Endothelial cell (in vitro differentiated cells): ENCODE measurements around the gene TTLL13. TPM values are rescaled to one million over a fixed set of nuclear protein-coding genes. Genes with fewer than 3 reads are reported as not detected.
"Not testable (repeated sequence)": the region's sequence is repeated elsewhere in the genome, so short reads cannot be mapped to it uniquely, and the experiment has no call there.

ENCODE experiments used
- DNase-seq: peaks from one replicate; pipeline ENCODE4 v3.0.0; 2021; ENCODE audit warnings: low spot score
- H3K27ac Mint-ChIP-seq: one replicate; pipeline ENCODE4 v1.8.0; 2021; ENCODE audit warnings: mixed read lengths, inconsistent platforms; ENCODE audit not compliant: unreplicated experiment
- H3K27me3 Mint-ChIP-seq: one replicate; pipeline ENCODE4 v1.8.0; 2021; ENCODE audit warnings: mild to moderate bottlenecking, moderate library complexity, mixed read lengths, inconsistent platforms; ENCODE audit not compliant: unreplicated experiment
- H3K36me3 Mint-ChIP-seq: one replicate; pipeline ENCODE4 v1.8.0; 2021; ENCODE audit warnings: mild to moderate bottlenecking, low read depth, mixed read lengths, inconsistent platforms; ENCODE audit not compliant: unreplicated experiment
- H3K4me1 Mint-ChIP-seq: one replicate; pipeline ENCODE4 v1.8.0; 2021; ENCODE audit warnings: mild to moderate bottlenecking, mixed read lengths, inconsistent platforms; ENCODE audit not compliant: unreplicated experiment
- H3K4me3 Mint-ChIP-seq: one replicate; pipeline ENCODE4 v1.8.0; 2021; ENCODE audit warnings: mild to moderate bottlenecking, mixed read lengths, inconsistent platforms; ENCODE audit not compliant: unreplicated experiment
- H3K9me3 Mint-ChIP-seq: one replicate; pipeline ENCODE4 v1.8.0; 2021; ENCODE audit warnings: mixed read lengths, inconsistent platforms; ENCODE audit not compliant: unreplicated experiment
- CTCF ChIP-seq: fragments of 200-600 bp; sonication (generic); IDR thresholded peaks from one replicate; pipeline ENCODE4 v1.5.0; 2021; ENCODE audit warnings: antibody characterized with exemption; ENCODE audit not compliant: unreplicated experiment
- total RNA-seq: library from RNA; stranded (reverse); fragmentation: NEBNext Ultra II Directional; extraction: Animal tissue kit (Norgen Biotek cat#: 25700); gene quantifications from one replicate; pipeline ENCODE4 v1.2.1, GENCODE V29; 2021; ENCODE audit not compliant: unreplicated experiment

Gene TTLL13
- total RNA-seq, 1 donor from 2014 or later: not detected

DNA sequence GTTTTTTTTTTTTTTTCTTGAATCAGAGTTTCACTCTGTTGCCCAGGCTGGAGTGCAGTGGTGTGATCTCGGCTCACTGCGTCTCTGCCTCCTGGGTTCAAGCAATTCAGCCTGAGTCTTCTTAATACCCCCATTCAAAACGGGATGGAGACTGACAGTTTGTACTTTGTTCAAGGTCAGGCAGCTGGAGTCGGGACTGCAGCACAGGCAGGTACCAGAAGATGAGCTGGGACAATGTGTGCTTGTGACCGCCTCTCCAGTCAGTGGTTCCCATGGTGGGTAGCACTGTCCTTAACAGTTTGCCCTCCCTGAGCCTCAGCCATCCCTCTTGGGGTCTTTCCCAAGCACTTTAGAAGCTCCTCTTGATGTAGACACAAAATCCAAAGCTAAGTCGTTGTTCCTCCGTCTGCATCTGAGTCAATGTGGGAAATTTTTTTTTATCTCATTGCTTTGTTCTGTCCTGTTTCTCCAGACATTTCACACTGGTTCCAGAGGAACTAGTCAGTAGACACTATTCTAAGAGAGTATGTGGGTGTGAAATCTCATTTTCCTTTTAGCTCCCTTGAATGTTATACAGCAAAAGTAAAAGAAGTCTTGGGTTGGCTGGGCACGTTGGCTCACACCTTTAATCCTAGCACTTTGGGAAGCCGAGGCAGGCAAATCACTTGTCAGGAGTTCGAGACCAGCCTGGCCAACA is 5.3 kb upstream of the TTLL13 start:
- peaks cover 3% of the 10 kb centered on the region for H3K27me3 Mint-ChIP-seq
- H3K27ac Mint-ChIP-seq: no peak overlapping the region
- no peak for TF ChIP-seq CTCF
- peaks cover 2% of the 10 kb centered on the region for H3K4me1 Mint-ChIP-seq
- DNase-seq: no peak
- no peak overlapping the region for H3K4me3 Mint-ChIP-seq
- peaks cover 9% of the 10 kb centered on the region for H3K36me3 Mint-ChIP-seq
- H3K9me3 Mint-ChIP-seq: no peaks in the 10 kb centered on the region

- peak overlapping the region; percentile 31 for H3K4me3 Mint-ChIP-seq
- no peaks in the 10 kb centered on the region for H3K9me3 Mint-ChIP-seq
- TF ChIP-seq CTCF: no peak
- peaks cover 5% of the 10 kb centered on the region for H3K36me3 Mint-ChIP-seq
- DNase-seq: no peak
- H3K4me1 Mint-ChIP-seq: peaks cover 2% of the 10 kb centered on the region
- peaks cover 3% of the 10 kb centered on the region for H3K27me3 Mint-ChIP-seq
- no peak overlapping the region for H3K27ac Mint-ChIP-seq
Measured at GRCh38 chr15:90248789-90249202, 560 bp upstream of the TTLL13 start.

- no peaks in the 10 kb centered on the region for H3K36me3 Mint-ChIP-seq
- no peak overlapping the region for H3K27ac Mint-ChIP-seq
Measured at GRCh38 chr15:90257776-90258175, 8.4 kb downstream of the TTLL13 start.

DNA sequence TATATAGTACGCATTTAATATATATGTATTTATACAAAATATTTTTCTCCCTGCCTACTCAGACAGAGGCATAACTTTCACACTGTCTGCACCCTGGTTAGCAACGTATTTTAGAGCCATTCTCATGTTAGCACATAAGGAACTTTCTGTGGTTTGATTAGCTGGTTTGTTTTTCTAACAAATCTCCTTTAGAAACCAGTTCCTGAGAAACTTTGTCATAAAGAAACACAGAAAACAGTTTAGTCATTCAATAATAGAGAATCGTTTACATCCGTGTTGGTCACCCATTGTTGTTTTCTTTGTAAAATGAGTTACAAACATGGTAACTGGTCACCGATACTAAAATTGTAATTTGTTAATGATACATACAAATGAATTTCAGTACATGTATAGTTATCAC is 10.2 kb downstream of the TTLL13 start:
- no peak overlapping the region for H3K27ac Mint-ChIP-seq
- peaks cover 5% of the 10 kb centered on the region for H3K27me3 Mint-ChIP-seq
- no peaks in the 10 kb centered on the region for H3K9me3 Mint-ChIP-seq
- no peak for TF ChIP-seq CTCF
- peaks cover 23% of the 10 kb centered on the region for H3K4me1 Mint-ChIP-seq
- no peak for DNase-seq
- H3K4me3 Mint-ChIP-seq: no peak overlapping the region
- H3K36me3 Mint-ChIP-seq: no peaks in the 10 kb centered on the region

More at GRCh38 chr15:90257776-90258175, 8.4 kb downstream of the TTLL13 start:
- TF ChIP-seq CTCF: no peak
- H3K4me1 Mint-ChIP-seq: peaks cover 17% of the 10 kb centered on the region
- DNase-seq: no peak
- H3K9me3 Mint-ChIP-seq: no peaks in the 10 kb centered on the region
- H3K4me3 Mint-ChIP-seq: peak overlapping the region; percentile 63
- peaks cover 3% of the 10 kb centered on the region for H3K27me3 Mint-ChIP-seq

DNA sequence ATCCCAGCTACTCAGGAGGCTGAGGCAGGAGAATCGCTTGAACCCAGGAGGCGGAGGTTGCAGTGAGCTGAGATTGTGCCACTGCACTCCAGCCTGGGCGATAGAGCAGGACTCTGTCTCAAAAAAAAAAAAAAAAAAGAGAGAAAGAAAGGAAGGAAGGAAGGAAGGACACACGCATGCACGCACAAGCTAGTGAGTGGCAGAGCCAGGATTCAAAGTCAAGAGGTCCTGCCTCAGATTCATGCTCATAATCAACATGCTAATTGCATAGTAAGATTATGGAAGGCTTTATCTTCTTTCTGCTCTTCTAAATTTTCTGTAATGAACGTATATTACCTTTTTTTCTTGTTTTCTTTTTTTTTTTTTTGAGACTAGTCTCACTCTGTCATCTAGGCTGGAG is 11.4 kb downstream of the TTLL13 start:
- H3K27ac Mint-ChIP-seq, DNase-seq, H3K9me3 Mint-ChIP-seq, H3K36me3 Mint-ChIP-seq, H3K27me3 Mint-ChIP-seq, H3K4me3 Mint-ChIP-seq: not testable (repeated sequence)
- peaks cover 21% of the 10 kb centered on the region for H3K4me1 Mint-ChIP-seq
